HepG2 (cell line): ENCODE data around the gene WDR27. TPM values are rescaled to one million over a fixed set of nuclear protein-coding genes. Genes with fewer than 3 reads are reported as not detected.
A peak's percentile ranks its signal among the peaks of the same experiment; 100 is the strongest.

Source experiments
- HMG20B ChIP-seq: conservative IDR thresholded peaks from 2 replicates; pipeline ENCODE4 v1.6.1; 2016; ENCODE audit warnings: missing genetic modification reagents, missing compliant biosample characterization
- IKZF1 ChIP-seq: fragments of 450-650 bp; IDR thresholded peaks from 2 replicates; pipeline ENCODE4 v1.7.1; 2016
- IKZF4 ChIP-seq: sonication (generic); formaldehyde crosslinking; IDR thresholded peaks from 2 replicates; pipeline ENCODE4 v1.5.1; 2020; ENCODE audit warnings: borderline replicate concordance, mild to moderate bottlenecking, low read depth, missing genetic modification reagents; ENCODE audit errors: not compliant biosample characterization
- KDM3A ChIP-seq: IDR thresholded peaks from 2 replicates; pipeline ENCODE4 v1.6.1; 2018; ENCODE audit warnings: low read depth, missing compliant biosample characterization
- NCOA5 ChIP-seq: sonication (generic); formaldehyde crosslinking; IDR thresholded peaks from 2 replicates; pipeline ENCODE4 v1.4.0; 2020; ENCODE audit warnings: missing genetic modification reagents
- NR3C1 ChIP-seq: sonication (generic); formaldehyde crosslinking; IDR thresholded peaks from 2 replicates; pipeline ENCODE4 v1.4.0; 2020; ENCODE audit warnings: missing genetic modification reagents
- POLR2AphosphoS2 ChIP-seq: IDR thresholded peaks from 2 replicates; pipeline ENCODE4 v1.6.1; 2011; ENCODE audit warnings: low read depth, low read length, improper control_type of control experiment
- RBM39 ChIP-seq: fragments of 200-400 bp; formaldehyde crosslinking; IDR thresholded peaks from one replicate; pipeline ENCODE4 v1.6.1; 2018; ENCODE audit warnings: antibody characterized with exemption, mild to moderate bottlenecking, low read depth, low read length; ENCODE audit not compliant: poor library complexity, severe bottlenecking
- SALL1 ChIP-seq: sonication (generic); formaldehyde crosslinking; IDR thresholded peaks from 2 replicates; pipeline ENCODE4 v1.8.0; 2022; ENCODE audit warnings: mild to moderate bottlenecking, missing genetic modification reagents
- SMAD3 ChIP-seq: sonication (generic); formaldehyde crosslinking; IDR thresholded peaks from 2 replicates; pipeline ENCODE4 v1.4.0; 2020; ENCODE audit warnings: missing genetic modification reagents
- SYNCRIP ChIP-seq: fragments of 200-400 bp; formaldehyde crosslinking; IDR thresholded peaks from 2 replicates; pipeline ENCODE4 v1.6.1; 2018; ENCODE audit warnings: mild to moderate bottlenecking, low read depth, low read length; ENCODE audit not compliant: insufficient read depth
- TCF7 ChIP-seq: sonication (generic); IDR thresholded peaks from 2 replicates; pipeline ENCODE4 v1.6.1; 2016; ENCODE audit warnings: antibody characterized with exemption, low read depth
- YEATS2 ChIP-seq: sonication (generic); formaldehyde crosslinking; IDR thresholded peaks from 2 replicates; pipeline ENCODE4 v1.4.0; 2020; ENCODE audit warnings: missing genetic modification reagents, borderline replicate concordance
- ZC3H13 ChIP-seq: sonication (generic); formaldehyde crosslinking; IDR thresholded peaks from 2 replicates; pipeline ENCODE4 v1.8.1; 2023; ENCODE audit warnings: mild to moderate bottlenecking, missing genetic modification reagents, moderate library complexity
- ZNF20 ChIP-seq: sonication (generic); formaldehyde crosslinking; IDR thresholded peaks from 2 replicates; pipeline ENCODE4 v1.4.0; 2020; ENCODE audit warnings: mild to moderate bottlenecking, moderate library complexity, missing genetic modification reagents
- ZNF337 ChIP-seq: sonication (generic); formaldehyde crosslinking; IDR thresholded peaks from 2 replicates; pipeline ENCODE4 v1.5.1; 2020; ENCODE audit warnings: missing genetic modification reagents, low read depth, mild to moderate bottlenecking, borderline replicate concordance
- ZNF34 ChIP-seq: sonication (generic); formaldehyde crosslinking; IDR thresholded peaks from 2 replicates; pipeline ENCODE4 v1.4.0; 2020; ENCODE audit warnings: mild to moderate bottlenecking, missing genetic modification reagents, borderline replicate concordance
- ZNF496 ChIP-seq: sonication (generic); formaldehyde crosslinking; IDR thresholded peaks from 2 replicates; pipeline ENCODE4 v1.8.1; 2023; ENCODE audit warnings: mild to moderate bottlenecking, moderate library complexity, missing genetic modification reagents; ENCODE audit not compliant: insufficient replicate concordance
- polyA plus RNA-seq, 8 experiments: library from polyadenylated mRNA; depleted of rRNA in 3 of 8; stranded (reverse) in 7 of 8; unstranded in 1 of 8; fragments of >200 nt; fragmentation: Illumina TruSeq in 4 of 8; extraction: Trizol in 4 of 8; gene quantifications; 2 replicates each; pipeline versions ENCODE4 v1.2.1 to v1.2.3, GENCODE V29; 2011 to 2016; ENCODE audit warnings: low read depth in 4 of 8, missing spikeins in 1 of 8, mixed read lengths in 1 of 8; ENCODE audit not compliant: insufficient read depth in 1 of 8
- total RNA-seq, 5 experiments: library from RNA; depleted of rRNA; stranded (reverse); fragments of >200 nt; fragmentation: Illumina TruSeq; extraction: Trizol; gene quantifications; 2 replicates each; pipeline ENCODE4 v1.2.3, GENCODE V29; 2016; ENCODE audit warnings: low read depth in 1 of 5
- TF ChIP-seq, protein P1 (sequence below): sonication (generic); formaldehyde crosslinking; IDR thresholded peaks from 2 replicates; pipeline ENCODE4 v1.5.1; 2020; ENCODE audit warnings: missing genetic modification reagents, mild to moderate bottlenecking, borderline replicate concordance
- TF ChIP-seq, protein P2 (sequence below): sonication (generic); formaldehyde crosslinking; conservative IDR thresholded peaks from 2 replicates; pipeline ENCODE4 v1.8.0; 2022; ENCODE audit warnings: low read depth, missing genetic modification reagents
- TF ChIP-seq, protein P3 (sequence below): sonication (generic); formaldehyde crosslinking; IDR thresholded peaks from 2 replicates; pipeline ENCODE4 v1.4.0; 2020; ENCODE audit warnings: missing genetic modification reagents
- TF ChIP-seq, protein P4 (sequence below): sonication (generic); formaldehyde crosslinking; IDR thresholded peaks from 2 replicates; pipeline ENCODE4 v1.4.0; 2020; ENCODE audit warnings: missing genetic modification reagents

Gene WDR27
- total and polyA plus RNA-seq, 2 of the 13 experiments (the other 11 are each of a cell fraction or from before 2014, with no cell fraction given): 34.1 to 80.3 TPM

DNA sequence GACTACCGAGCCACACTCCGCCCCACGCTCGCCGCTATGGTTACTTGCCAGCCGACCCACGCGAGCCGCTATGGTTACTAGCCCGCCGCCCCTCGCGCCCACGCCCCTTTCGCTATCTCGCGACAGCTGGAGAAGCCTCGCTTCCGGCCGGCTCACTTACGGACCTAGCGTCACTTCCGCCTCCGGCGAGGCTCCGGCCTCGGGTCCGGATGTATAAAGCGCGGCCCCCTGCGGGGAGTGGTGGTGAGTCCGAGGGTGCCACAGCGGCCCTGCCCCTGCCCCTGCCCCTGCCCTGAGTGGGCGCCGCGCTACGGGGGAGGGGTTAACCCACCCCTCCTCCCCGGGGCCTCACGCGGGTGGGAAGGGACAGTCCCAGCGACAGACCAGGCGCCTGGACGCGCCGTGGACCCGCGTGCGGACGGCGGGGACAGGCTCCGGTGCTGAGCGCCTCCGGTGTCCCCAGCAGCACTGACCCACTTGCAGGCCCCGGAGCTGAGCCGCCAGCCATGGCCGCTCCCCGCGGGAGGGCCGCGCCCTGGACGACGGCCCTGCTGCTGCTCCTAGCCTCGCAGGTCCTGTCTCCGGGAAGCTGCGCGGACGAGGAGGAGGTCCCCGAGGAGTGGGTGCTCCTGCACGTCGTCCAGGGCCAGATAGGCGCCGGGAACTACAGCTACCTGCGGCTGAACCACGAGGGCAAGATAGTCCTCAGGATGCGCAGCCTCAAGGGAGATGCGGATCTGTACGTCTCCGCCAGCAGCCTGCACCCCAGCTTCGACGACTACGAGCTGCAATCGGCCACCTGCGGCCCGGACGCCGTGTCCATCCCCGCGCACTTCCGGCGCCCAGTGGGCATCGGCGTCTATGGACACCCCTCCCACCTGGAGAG lies at the start of gene WDR27, which contains the start of gene C6orf120 (continued):
- no peak for TF ChIP-seq RBM39
- TF ChIP-seq YEATS2: peak; percentile 99
- TF ChIP-seq ZNF34: peak; percentile 97
- peak; percentile 59; the same call in 1 of the 2 replicates for TF ChIP-seq ZNF337 (CRISPR knock-in tag)
- TF ChIP-seq IKZF1: no peak
- TF ChIP-seq HMG20B (CRISPR knock-in tag): no peak
- TF ChIP-seq SALL1 (CRISPR knock-in tag): peak; percentile 80; the same call in 1 of the 2 replicates
- TF ChIP-seq POLR2AphosphoS2: peak; percentile 38; the same call in 1 of the 2 replicates
- TF ChIP-seq IKZF4 (CRISPR knock-in tag): peak; percentile 41
- TF ChIP-seq SYNCRIP: no peak
- TF ChIP-seq ZNF496 (CRISPR knock-in tag): no peak
- TF ChIP-seq SMAD3 (CRISPR knock-in tag): peak; percentile 43; the same call in 1 of the 2 replicates
- TF ChIP-seq NCOA5 (CRISPR knock-in tag): no peak
- TF ChIP-seq, protein P1, sequence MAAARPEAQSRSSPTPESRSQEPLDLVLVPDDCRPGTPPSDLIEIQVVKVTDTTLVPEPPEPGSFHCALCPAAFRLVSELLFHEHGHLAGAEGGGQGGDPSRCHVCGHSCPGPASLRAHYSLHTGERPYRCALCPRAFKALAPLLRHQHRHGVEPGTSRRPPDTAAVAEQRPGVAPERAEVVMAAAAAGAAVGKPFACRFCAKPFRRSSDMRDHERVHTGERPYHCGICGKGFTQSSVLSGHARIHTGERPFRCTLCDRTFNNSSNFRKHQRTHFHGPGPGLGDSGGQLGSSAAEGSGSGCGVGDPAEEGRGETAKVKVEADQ (CRISPR knock-in tag): 0 out of 2 replicates have a peak, but pooled peaks have one; percentile 7
- peak; percentile 92 for TF ChIP-seq ZC3H13
- TF ChIP-seq, protein P2, sequence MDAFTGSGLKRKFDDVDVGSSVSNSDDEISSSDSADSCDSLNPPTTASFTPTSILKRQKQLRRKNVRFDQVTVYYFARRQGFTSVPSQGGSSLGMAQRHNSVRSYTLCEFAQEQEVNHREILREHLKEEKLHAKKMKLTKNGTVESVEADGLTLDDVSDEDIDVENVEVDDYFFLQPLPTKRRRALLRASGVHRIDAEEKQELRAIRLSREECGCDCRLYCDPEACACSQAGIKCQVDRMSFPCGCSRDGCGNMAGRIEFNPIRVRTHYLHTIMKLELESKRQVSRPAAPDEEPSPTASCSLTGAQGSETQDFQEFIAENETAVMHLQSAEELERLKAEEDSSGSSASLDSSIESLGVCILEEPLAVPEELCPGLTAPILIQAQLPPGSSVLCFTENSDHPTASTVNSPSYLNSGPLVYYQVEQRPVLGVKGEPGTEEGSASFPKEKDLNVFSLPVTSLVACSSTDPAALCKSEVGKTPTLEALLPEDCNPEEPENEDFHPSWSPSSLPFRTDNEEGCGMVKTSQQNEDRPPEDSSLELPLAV (CRISPR knock-in tag): peak; percentile 64; the same call in 1 of the 2 replicates
- no peak for TF ChIP-seq NR3C1 (CRISPR knock-in tag)
- TF ChIP-seq TCF7: no peak
- TF ChIP-seq, protein P3, sequence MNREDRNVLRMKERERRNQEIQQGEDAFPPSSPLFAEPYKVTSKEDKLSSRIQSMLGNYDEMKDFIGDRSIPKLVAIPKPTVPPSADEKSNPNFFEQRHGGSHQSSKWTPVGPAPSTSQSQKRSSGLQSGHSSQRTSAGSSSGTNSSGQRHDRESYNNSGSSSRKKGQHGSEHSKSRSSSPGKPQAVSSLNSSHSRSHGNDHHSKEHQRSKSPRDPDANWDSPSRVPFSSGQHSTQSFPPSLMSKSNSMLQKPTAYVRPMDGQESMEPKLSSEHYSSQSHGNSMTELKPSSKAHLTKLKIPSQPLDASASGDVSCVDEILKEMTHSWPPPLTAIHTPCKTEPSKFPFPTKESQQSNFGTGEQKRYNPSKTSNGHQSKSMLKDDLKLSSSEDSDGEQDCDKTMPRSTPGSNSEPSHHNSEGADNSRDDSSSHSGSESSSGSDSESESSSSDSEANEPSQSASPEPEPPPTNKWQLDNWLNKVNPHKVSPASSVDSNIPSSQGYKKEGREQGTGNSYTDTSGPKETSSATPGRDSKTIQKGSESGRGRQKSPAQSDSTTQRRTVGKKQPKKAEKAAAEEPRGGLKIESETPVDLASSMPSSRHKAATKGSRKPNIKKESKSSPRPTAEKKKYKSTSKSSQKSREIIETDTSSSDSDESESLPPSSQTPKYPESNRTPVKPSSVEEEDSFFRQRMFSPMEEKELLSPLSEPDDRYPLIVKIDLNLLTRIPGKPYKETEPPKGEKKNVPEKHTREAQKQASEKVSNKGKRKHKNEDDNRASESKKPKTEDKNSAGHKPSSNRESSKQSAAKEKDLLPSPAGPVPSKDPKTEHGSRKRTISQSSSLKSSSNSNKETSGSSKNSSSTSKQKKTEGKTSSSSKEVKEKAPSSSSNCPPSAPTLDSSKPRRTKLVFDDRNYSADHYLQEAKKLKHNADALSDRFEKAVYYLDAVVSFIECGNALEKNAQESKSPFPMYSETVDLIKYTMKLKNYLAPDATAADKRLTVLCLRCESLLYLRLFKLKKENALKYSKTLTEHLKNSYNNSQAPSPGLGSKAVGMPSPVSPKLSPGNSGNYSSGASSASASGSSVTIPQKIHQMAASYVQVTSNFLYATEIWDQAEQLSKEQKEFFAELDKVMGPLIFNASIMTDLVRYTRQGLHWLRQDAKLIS (CRISPR knock-in tag): peak; percentile 40; the same call in 1 of the 2 replicates
- TF ChIP-seq, protein P4, sequence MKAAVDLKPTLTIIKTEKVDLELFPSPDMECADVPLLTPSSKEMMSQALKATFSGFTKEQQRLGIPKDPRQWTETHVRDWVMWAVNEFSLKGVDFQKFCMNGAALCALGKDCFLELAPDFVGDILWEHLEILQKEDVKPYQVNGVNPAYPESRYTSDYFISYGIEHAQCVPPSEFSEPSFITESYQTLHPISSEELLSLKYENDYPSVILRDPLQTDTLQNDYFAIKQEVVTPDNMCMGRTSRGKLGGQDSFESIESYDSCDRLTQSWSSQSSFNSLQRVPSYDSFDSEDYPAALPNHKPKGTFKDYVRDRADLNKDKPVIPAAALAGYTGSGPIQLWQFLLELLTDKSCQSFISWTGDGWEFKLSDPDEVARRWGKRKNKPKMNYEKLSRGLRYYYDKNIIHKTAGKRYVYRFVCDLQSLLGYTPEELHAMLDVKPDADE (CRISPR knock-in tag): no peak
- no peak for TF ChIP-seq ZNF20
- TF ChIP-seq KDM3A: peak; percentile 85; the same call in 1 of the 2 replicates
